Activated gamma-delta T cell treated with anti-CD3 and anti-CD28 coated beads, Interleukin-2, amount 50 U/mL, for 16 hours (primary cell): ENCODE data around the gene MAML3.
"Not testable (repeated sequence)": the region's sequence is repeated elsewhere in the genome, so short reads cannot be mapped to it uniquely, and the experiment has no call there.

Source experiments
- DNase-seq: peaks from one replicate; pipeline ENCODE4 v3.0.0-alpha.2; 2020; ENCODE audit warnings: low read depth

MAML3 gene

GRCh38 chr4:139961344-139961946 is 192.5 kb downstream of the MAML3 start:
- DNase-seq = no peak

- no peak for DNase-seq
Measured at GRCh38 chr4:139959396-139959795, 194.6 kb downstream of the MAML3 start.

GRCh38 chr4:139958739-139959098 is 195.3 kb downstream of the MAML3 start:
- no peak for DNase-seq

GRCh38 chr4:139957986-139958738 is 195.8 kb downstream of the MAML3 start:
- DNase-seq = no peak

GRCh38 chr4:139957065-139957464 is 196.9 kb downstream of the MAML3 start:
- DNase-seq = no peak

- DNase-seq = no peak
Measured at GRCh38 chr4:139956507-139957017, 197.4 kb downstream of the MAML3 start.

GRCh38 chr4:139955600-139955999 is 198.4 kb downstream of the MAML3 start:
- no peak for DNase-seq

GRCh38 chr4:139954512-139954911 is 199.5 kb downstream of the MAML3 start:
- no peak for DNase-seq

- DNase-seq = no peak
Measured at GRCh38 chr4:139951021-139951420, 203.0 kb downstream of the MAML3 start.

- DNase-seq = no peak
Measured at GRCh38 chr4:139950568-139950967, 203.4 kb downstream of the MAML3 start.

GRCh38 chr4:139944916-139945315 is 209.1 kb downstream of the MAML3 start:
- DNase-seq = not testable (repeated sequence)

GRCh38 chr4:139943277-139943676 is 210.7 kb downstream of the MAML3 start:
- no peak for DNase-seq

- DNase-seq = no peak
Measured at GRCh38 chr4:139942241-139942640, 211.7 kb downstream of the MAML3 start.

GRCh38 chr4:139940600-139940999 is 213.4 kb downstream of the MAML3 start:
- no peak for DNase-seq

- no peak for DNase-seq
Measured at GRCh38 chr4:139938414-139938813, 215.6 kb downstream of the MAML3 start.

GRCh38 chr4:139935911-139936310 is 218.1 kb downstream of the MAML3 start:
- no peak for DNase-seq

GRCh38 chr4:139934708-139935195 is 219.2 kb downstream of the MAML3 start:
- no peak for DNase-seq

- DNase-seq = no peak
Measured at GRCh38 chr4:139934057-139934707, 219.8 kb downstream of the MAML3 start.

- no peak for DNase-seq
Measured at GRCh38 chr4:139933541-139933940, 220.4 kb downstream of the MAML3 start.

GRCh38 chr4:139933104-139933503 is 220.9 kb downstream of the MAML3 start:
- no peak for DNase-seq

- no peak for DNase-seq
Measured at GRCh38 chr4:139924782-139925181, 229.2 kb downstream of the MAML3 start.

- DNase-seq = no peak
Measured at GRCh38 chr4:139922406-139923024, 231.5 kb downstream of the MAML3 start.
